WERI-Rb-1 (cell line): ENCODE data around the gene LYPD8.

Experiments used
- DNase-seq: peaks from one replicate; pipeline ENCODE4 v3.0.0-alpha.2; 2020
- H3K27ac ChIP-seq: fragments of 250-450 bp; sonication (Bioruptor Pico); 2 replicates; pipeline ENCODE4 v1.5.1; 2020; ENCODE audit warnings: mild to moderate bottlenecking, moderate library complexity
- H3K27me3 ChIP-seq: fragments of 250-450 bp; sonication (Bioruptor Pico); 2 replicates; pipeline ENCODE4 v1.5.1; 2021; ENCODE audit warnings: mild to moderate bottlenecking, low read depth, moderate library complexity; ENCODE audit not compliant: insufficient read depth, severe bottlenecking
- H3K36me3 ChIP-seq: fragments of 250-450 bp; sonication (Bioruptor Pico); 2 replicates; pipeline ENCODE4 v1.5.1; 2020; ENCODE audit warnings: mild to moderate bottlenecking, moderate library complexity
- H3K4me3 ChIP-seq: 2 replicates; pipeline ENCODE4 v1.5.1; 2011; ENCODE audit warnings: low read depth, mild to moderate bottlenecking, control low read depth, low read length
- H3K9me3 ChIP-seq: fragments of 250-450 bp; sonication (Bioruptor Pico); 2 replicates; pipeline ENCODE4 v1.5.1; 2021; ENCODE audit warnings: mild to moderate bottlenecking, moderate library complexity; ENCODE audit not compliant: severe bottlenecking
- CTCF ChIP-seq: IDR thresholded peaks from 2 replicates; pipeline ENCODE4 v1.5.1; 2011; ENCODE audit warnings: low read depth, mild to moderate bottlenecking, control low read depth, inconsistent platforms, low read length

The LYPD8 gene

GRCh38 chr1:248736977-248737376, 18.6 kb downstream of the LYPD8 start:
- Histone ChIP-seq H3K4me3 (no peak overlapping the region), H3K27me3 (peaks cover 94% of the 10 kb centered on the region), H3K27ac (no peak overlapping the region), H3K36me3 (no peaks in the 10 kb centered on the region), H3K9me3 (peaks cover 15% of the 10 kb centered on the region)
- TF ChIP-seq CTCF: no peak
- DNase-seq: no peak

GRCh38 chr1:248733566-248733965, 22.0 kb downstream of the LYPD8 start:
- H3K36me3 ChIP-seq: no peaks in the 10 kb centered on the region
- no peak for TF ChIP-seq CTCF
- peaks cover 19% of the 10 kb centered on the region for H3K9me3 ChIP-seq
- peaks cover 93% of the 10 kb centered on the region for H3K27me3 ChIP-seq
- no peak overlapping the region for H3K4me3 ChIP-seq
- no peak overlapping the region for H3K27ac ChIP-seq
- DNase-seq: no peak

GRCh38 chr1:248730507-248731335, 24.8 kb downstream of the LYPD8 start:
- Histone ChIP-seq H3K9me3 (peaks cover 19% of the 10 kb centered on the region), H3K4me3 (no peak overlapping the region), H3K27me3 (peaks cover 86% of the 10 kb centered on the region), H3K27ac (no peak overlapping the region), H3K36me3 (no peaks in the 10 kb centered on the region)
- no peak for TF ChIP-seq CTCF
- no peak for DNase-seq

- TF ChIP-seq CTCF: no peak
- Histone ChIP-seq H3K9me3 (peaks cover 22% of the 10 kb centered on the region), H3K4me3 (no peak overlapping the region), H3K27me3 (peaks cover 45% of the 10 kb centered on the region), H3K36me3 (no peaks in the 10 kb centered on the region), H3K27ac (no peak overlapping the region)
- no peak for DNase-seq
Measured at GRCh38 chr1:248714248-248714647, 41.3 kb downstream of the LYPD8 start.

GRCh38 chr1:248710305-248710900, 45.2 kb downstream of the LYPD8 start:
- no peak for DNase-seq
- Histone ChIP-seq H3K27me3 (peaks cover 70% of the 10 kb centered on the region), H3K4me3 (no peak overlapping the region), H3K9me3 (peaks cover 25% of the 10 kb centered on the region), H3K36me3 (no peaks in the 10 kb centered on the region), H3K27ac (no peak overlapping the region)
- no peak for TF ChIP-seq CTCF
